GM23338 (cell line): ENCODE data around the gene ESYT1. TPM values are rescaled to one million over a fixed set of nuclear protein-coding genes. Genes with fewer than 3 reads are reported as not detected.

Source experiments
- ATAC-seq: fragments of 200-7000 bp; cut with Tn5 transposase; 3 replicates; pipeline ENCODE4 v1.9.1; 2020
- DNase-seq: peaks from one replicate; pipeline ENCODE4 v3.0.0-alpha.2; 2015; ENCODE audit warnings: low spot score
- H2AFZ ChIP-seq: fragments of 200-600 bp; sonication (generic); 2 replicates; pipeline ENCODE4 v1.8.0; 2016; ENCODE audit warnings: antibody characterized with exemption, mild to moderate bottlenecking, moderate library complexity
- H3F3A ChIP-seq: fragments of 200-600 bp; sonication (generic); replicated peaks from 2 replicates; pipeline ENCODE4 v1.8.0; 2017; ENCODE audit warnings: antibody characterized with exemption, mixed run types, low read depth
- H3K27ac ChIP-seq: fragments of 200-600 bp; sonication (generic); 2 replicates; pipeline ENCODE4 v1.6.1; 2016; ENCODE audit warnings: low read depth
- H3K27me3 ChIP-seq: fragments of 200-600 bp; sonication (generic); 2 replicates; pipeline ENCODE4 v1.8.0; 2016; ENCODE audit warnings: mild to moderate bottlenecking, mixed run types, moderate library complexity; ENCODE audit not compliant: insufficient read depth
- H3K36me3 ChIP-seq: fragments of 200-600 bp; sonication (generic); 2 replicates; pipeline ENCODE4 v1.8.0; 2016; ENCODE audit warnings: mild to moderate bottlenecking; ENCODE audit not compliant: insufficient read depth
- H3K4me1 ChIP-seq: fragments of 200-600 bp; sonication (generic); 2 replicates; pipeline ENCODE4 v1.8.0; 2016; ENCODE audit warnings: mild to moderate bottlenecking, moderate library complexity; ENCODE audit not compliant: insufficient read depth
- H3K4me2 ChIP-seq: fragments of 200-600 bp; sonication (generic); 2 replicates; pipeline ENCODE4 v1.7.1; 2017; ENCODE audit warnings: mixed run types
- H3K4me3 ChIP-seq: fragments of 200-600 bp; sonication (generic); 2 replicates; pipeline ENCODE4 v1.6.1; 2016; ENCODE audit warnings: mixed run types
- H3K79me2 ChIP-seq: fragments of 200-600 bp; sonication (generic); replicated peaks from 2 replicates; pipeline ENCODE4 v1.8.0; 2017; ENCODE audit warnings: mild to moderate bottlenecking; ENCODE audit not compliant: insufficient read depth
- H3K9me2 ChIP-seq: fragments of 200-600 bp; sonication (generic); 2 replicates; pipeline ENCODE4 v1.8.0; 2017; ENCODE audit not compliant: insufficient read depth
- H4K20me1 ChIP-seq: fragments of 200-600 bp; sonication (generic); replicated peaks from 2 replicates; pipeline ENCODE4 v1.8.0; 2017; ENCODE audit warnings: mild to moderate bottlenecking; ENCODE audit not compliant: insufficient read depth
- H3K27ac Mint-ChIP-seq: 2 replicates; pipeline ENCODE4 v1.8.0; 2020; ENCODE audit warnings: inconsistent platforms, mild to moderate bottlenecking, moderate library complexity, mixed read lengths
- H3K27me3 Mint-ChIP-seq: 3 replicates; pipeline ENCODE4 v1.8.0; 2022; ENCODE audit warnings: low read depth, mild to moderate bottlenecking, moderate library complexity, mixed read lengths, inconsistent platforms; ENCODE audit not compliant: insufficient read depth, poor library complexity
- H3K36me3 Mint-ChIP-seq: 3 replicates; pipeline ENCODE4 v1.8.0; 2021; ENCODE audit warnings: low read depth, mild to moderate bottlenecking, inconsistent platforms, moderate library complexity, mixed read lengths
- H3K4me1 Mint-ChIP-seq: 3 replicates; pipeline ENCODE4 v1.8.0; 2020; ENCODE audit warnings: mild to moderate bottlenecking, inconsistent platforms, mixed read lengths
- H3K4me3 Mint-ChIP-seq: 3 replicates; pipeline ENCODE4 v1.8.0; 2021; ENCODE audit warnings: moderate library complexity, mild to moderate bottlenecking, inconsistent platforms, mixed read lengths
- H3K9me3 Mint-ChIP-seq: 3 replicates; pipeline ENCODE4 v1.8.0; 2020; ENCODE audit warnings: moderate library complexity, mild to moderate bottlenecking, inconsistent platforms, mixed read lengths
- CREB1 ChIP-seq: fragments of 250-450 bp; sonication (Bioruptor Pico); IDR thresholded peaks from 2 replicates; pipeline ENCODE4 v1.5.0; 2020; ENCODE audit warnings: low read depth, mild to moderate bottlenecking, moderate library complexity
- EZH2 ChIP-seq: fragments of 200-600 bp; sonication (generic); IDR thresholded peaks from one replicate; pipeline ENCODE4 v1.8.0; 2017; ENCODE audit warnings: antibody characterized with exemption, mild to moderate bottlenecking, low read depth; ENCODE audit not compliant: unreplicated experiment
- EZH2phosphoT487 ChIP-seq: fragments of 200-600 bp; sonication (generic); IDR thresholded peaks from one replicate; pipeline ENCODE4 v1.8.1; 2018; ENCODE audit warnings: antibody characterized with exemption; ENCODE audit not compliant: unreplicated experiment
- STAT1 ChIP-seq: IDR thresholded peaks from one replicate; pipeline ENCODE4 v1.6.1; 2016; ENCODE audit warnings: antibody characterized with exemption; ENCODE audit not compliant: unreplicated experiment
- ZNF114 ChIP-seq: fragments of 250-450 bp; sonication (Bioruptor Pico); IDR thresholded peaks from 2 replicates; pipeline ENCODE4 v1.5.0; 2020; ENCODE audit warnings: mild to moderate bottlenecking, moderate library complexity
- ZNF331 ChIP-seq: fragments of 250-450 bp; sonication (Bioruptor Pico); IDR thresholded peaks from 2 replicates; pipeline ENCODE4 v1.5.0; 2020; ENCODE audit warnings: low read depth, mild to moderate bottlenecking, moderate library complexity
- polyA plus RNA-seq: library from polyadenylated mRNA; unstranded; fragments of >200 nt; fragmentation: Nextera tagmentation; extraction: Ambion mirVana; gene quantifications from 2 replicates; pipeline ENCODE4 v1.2.1, GENCODE V29; 2016
- total RNA-seq: library from RNA; depleted of rRNA; stranded (reverse); fragments of >200 nt; shearing (Covaris generic); gene quantifications from 2 replicates; pipeline ENCODE4 v1.2.3, GENCODE V29; 2014
- TF ChIP-seq, protein P1 (sequence below): fragments of 250-450 bp; sonication (Bioruptor Pico); IDR thresholded peaks from 2 replicates; pipeline ENCODE4 v1.5.0; 2020; ENCODE audit warnings: mild to moderate bottlenecking, moderate library complexity
- TF ChIP-seq, protein P2 (sequence below): IDR thresholded peaks from 2 replicates; pipeline ENCODE4 v1.6.1; 2016; ENCODE audit warnings: antibody characterized with exemption

Gene ESYT1
- total and polyA plus RNA-seq, 2 experiments from 2014 or later = 23.3 to 142 TPM

DNA sequence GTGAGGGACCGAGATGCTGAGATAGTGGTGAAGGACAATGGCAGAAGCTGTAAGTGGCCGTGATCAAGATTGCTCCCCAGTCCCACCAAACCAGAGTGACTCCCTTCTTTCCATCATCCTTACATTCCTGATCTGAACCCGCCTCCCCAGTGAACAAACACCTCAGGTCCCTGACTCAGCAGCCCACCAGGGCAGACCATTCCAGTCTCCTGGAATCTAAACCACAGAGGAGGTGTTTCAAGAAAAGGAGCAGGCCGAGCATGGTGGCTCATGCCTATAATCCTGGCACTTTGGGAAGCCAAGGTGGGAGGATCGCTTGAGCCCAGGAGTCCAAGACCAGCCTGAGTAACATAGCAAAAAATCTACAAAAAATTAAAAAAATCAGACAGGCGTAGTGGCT, 41.5 kb upstream of the ESYT1 start (continued):
- TF ChIP-seq, protein P1, sequence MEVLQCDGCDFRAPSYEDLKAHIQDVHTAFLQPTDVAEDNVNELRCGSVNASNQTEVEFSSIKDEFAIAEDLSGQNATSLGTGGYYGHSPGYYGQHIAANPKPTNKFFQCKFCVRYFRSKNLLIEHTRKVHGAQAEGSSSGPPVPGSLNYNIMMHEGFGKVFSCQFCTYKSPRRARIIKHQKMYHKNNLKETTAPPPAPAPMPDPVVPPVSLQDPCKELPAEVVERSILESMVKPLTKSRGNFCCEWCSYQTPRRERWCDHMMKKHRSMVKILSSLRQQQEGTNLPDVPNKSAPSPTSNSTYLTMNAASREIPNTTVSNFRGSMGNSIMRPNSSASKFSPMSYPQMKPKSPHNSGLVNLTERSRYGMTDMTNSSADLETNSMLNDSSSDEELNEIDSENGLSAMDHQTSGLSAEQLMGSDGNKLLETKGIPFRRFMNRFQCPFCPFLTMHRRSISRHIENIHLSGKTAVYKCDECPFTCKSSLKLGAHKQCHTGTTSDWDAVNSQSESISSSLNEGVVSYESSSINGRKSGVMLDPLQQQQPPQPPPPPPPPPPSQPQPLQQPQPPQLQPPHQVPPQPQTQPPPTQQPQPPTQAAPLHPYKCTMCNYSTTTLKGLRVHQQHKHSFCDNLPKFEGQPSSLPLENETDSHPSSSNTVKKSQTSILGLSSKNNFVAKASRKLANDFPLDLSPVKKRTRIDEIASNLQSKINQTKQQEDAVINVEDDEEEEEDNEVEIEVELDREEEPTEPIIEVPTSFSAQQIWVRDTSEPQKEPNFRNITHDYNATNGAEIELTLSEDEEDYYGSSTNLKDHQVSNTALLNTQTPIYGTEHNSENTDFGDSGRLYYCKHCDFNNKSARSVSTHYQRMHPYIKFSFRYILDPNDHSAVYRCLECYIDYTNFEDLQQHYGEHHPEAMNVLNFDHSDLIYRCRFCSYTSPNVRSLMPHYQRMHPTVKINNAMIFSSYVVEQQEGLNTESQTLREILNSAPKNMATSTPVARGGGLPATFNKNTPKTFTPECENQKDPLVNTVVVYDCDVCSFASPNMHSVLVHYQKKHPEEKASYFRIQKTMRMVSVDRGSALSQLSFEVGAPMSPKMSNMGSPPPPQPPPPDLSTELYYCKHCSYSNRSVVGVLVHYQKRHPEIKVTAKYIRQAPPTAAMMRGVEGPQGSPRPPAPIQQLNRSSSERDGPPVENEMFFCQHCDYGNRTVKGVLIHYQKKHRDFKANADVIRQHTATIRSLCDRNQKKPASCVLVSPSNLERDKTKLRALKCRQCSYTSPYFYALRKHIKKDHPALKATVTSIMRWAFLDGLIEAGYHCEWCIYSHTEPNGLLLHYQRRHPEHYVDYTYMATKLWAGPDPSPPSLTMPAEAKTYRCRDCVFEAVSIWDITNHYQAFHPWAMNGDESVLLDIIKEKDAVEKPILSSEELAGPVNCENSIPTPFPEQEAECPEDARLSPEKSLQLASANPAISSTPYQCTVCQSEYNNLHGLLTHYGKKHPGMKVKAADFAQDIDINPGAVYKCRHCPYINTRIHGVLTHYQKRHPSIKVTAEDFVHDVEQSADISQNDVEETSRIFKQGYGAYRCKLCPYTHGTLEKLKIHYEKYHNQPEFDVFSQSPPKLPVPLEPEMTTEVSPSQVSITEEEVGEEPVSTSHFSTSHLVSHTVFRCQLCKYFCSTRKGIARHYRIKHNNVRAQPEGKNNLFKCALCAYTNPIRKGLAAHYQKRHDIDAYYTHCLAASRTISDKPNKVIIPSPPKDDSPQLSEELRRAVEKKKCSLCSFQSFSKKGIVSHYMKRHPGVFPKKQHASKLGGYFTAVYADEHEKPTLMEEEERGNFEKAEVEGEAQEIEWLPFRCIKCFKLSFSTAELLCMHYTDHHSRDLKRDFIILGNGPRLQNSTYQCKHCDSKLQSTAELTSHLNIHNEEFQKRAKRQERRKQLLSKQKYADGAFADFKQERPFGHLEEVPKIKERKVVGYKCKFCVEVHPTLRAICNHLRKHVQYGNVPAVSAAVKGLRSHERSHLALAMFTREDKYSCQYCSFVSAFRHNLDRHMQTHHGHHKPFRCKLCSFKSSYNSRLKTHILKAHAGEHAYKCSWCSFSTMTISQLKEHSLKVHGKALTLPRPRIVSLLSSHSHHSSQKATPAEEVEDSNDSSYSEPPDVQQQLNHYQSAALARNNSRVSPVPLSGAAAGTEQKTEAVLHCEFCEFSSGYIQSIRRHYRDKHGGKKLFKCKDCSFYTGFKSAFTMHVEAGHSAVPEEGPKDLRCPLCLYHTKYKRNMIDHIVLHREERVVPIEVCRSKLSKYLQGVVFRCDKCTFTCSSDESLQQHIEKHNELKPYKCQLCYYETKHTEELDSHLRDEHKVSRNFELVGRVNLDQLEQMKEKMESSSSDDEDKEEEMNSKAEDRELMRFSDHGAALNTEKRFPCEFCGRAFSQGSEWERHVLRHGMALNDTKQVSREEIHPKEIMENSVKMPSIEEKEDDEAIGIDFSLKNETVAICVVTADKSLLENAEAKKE (CRISPR knock-in tag) = no peak

DNA sequence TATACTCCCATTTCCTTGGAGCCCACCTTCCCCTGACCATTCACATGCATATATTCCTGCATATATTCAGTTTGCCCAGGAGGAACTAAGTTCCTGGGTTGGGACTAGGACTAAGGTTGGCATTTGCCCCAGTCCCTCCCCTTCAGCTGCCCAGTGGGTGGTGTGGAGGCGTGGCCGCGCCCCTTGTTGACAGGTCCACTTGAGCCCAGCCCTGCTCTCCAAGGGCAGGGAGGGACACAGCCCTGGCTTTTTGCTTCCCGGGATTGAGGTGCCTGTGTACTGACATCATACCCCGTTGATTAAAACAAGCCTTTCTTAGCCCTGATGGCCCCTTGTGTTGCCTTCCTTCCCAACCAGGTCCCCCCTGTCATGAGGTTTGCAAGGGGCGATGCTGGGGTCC, 40.8 kb upstream of the ESYT1 start:
- DNase-seq = no peak
- TF ChIP-seq, protein P2, sequence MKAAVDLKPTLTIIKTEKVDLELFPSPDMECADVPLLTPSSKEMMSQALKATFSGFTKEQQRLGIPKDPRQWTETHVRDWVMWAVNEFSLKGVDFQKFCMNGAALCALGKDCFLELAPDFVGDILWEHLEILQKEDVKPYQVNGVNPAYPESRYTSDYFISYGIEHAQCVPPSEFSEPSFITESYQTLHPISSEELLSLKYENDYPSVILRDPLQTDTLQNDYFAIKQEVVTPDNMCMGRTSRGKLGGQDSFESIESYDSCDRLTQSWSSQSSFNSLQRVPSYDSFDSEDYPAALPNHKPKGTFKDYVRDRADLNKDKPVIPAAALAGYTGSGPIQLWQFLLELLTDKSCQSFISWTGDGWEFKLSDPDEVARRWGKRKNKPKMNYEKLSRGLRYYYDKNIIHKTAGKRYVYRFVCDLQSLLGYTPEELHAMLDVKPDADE = no peak
- TF ChIP-seq EZH2 (no peak), ZNF114 (CRISPR knock-in tag) (no peak), ZNF331 (no peak), STAT1 (no peak), CREB1 (CRISPR knock-in tag) (no peak), EZH2phosphoT487 (no peak)
- TF ChIP-seq, protein P1 (CRISPR knock-in tag) = no peak

More for the DNA sequence above, 40.8 kb upstream of the ESYT1 start:
- Mint-ChIP-seq H3K4me3 (no peak overlapping the region), H3K4me1 (peaks cover 16% of the 10 kb centered on the region), H3K9me3 (no peaks in the 10 kb centered on the region), H3K27me3 (peaks cover 5% of the 10 kb centered on the region), H3K36me3 (peaks cover 80% of the 10 kb centered on the region), H3K27ac (no peak overlapping the region)
- H3K27ac ChIP-seq = no peak overlapping the region
- H3F3A ChIP-seq = peaks cover 19% of the 10 kb centered on the region; the same call in 1 of the 2 replicates
- H3K4me2 ChIP-seq = no peak overlapping the region
- no peak overlapping the region for H3K4me3 ChIP-seq
- no peaks in the 10 kb centered on the region for H3K9me2 ChIP-seq
- peak; percentile 14; the same call in 1 of the 3 replicates for ATAC-seq
- H3K4me1 ChIP-seq = peaks cover 8% of the 10 kb centered on the region
- peaks cover 36% of the 10 kb centered on the region for H3K36me3 ChIP-seq
- H3K79me2 ChIP-seq = peaks cover 16% of the 10 kb centered on the region
- H4K20me1 ChIP-seq = peaks cover 17% of the 10 kb centered on the region
- no peaks in the 10 kb centered on the region for H3K27me3 ChIP-seq
- H2AFZ ChIP-seq = no peak overlapping the region
